Measurements from ENCODE around the gene CNOT6.

DNA sequence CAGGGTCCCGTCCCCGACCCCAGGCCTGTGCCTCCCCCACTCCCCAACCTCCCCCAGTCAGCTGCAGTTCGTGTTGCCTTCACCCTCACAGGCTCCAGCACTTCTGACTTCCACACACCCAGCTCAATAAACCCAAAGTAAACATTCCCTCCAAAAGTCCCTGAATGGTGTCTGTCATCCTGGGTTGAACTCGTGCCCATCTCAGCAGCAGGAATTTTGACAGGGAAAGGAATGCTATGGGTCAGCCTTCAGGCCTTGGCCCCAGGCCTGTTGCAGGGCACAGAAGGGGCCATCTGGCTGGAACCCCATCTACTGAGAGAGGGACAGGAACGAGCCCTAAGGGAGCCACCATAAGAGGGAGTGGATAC, 29.6 kb upstream of the CNOT6 start:
- TF ChIP-seq, protein P1, sequence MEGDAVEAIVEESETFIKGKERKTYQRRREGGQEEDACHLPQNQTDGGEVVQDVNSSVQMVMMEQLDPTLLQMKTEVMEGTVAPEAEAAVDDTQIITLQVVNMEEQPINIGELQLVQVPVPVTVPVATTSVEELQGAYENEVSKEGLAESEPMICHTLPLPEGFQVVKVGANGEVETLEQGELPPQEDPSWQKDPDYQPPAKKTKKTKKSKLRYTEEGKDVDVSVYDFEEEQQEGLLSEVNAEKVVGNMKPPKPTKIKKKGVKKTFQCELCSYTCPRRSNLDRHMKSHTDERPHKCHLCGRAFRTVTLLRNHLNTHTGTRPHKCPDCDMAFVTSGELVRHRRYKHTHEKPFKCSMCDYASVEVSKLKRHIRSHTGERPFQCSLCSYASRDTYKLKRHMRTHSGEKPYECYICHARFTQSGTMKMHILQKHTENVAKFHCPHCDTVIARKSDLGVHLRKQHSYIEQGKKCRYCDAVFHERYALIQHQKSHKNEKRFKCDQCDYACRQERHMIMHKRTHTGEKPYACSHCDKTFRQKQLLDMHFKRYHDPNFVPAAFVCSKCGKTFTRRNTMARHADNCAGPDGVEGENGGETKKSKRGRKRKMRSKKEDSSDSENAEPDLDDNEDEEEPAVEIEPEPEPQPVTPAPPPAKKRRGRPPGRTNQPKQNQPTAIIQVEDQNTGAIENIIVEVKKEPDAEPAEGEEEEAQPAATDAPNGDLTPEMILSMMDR (IDR thresholded peaks at IDR 0.05), result no peak
- no peak for TF ChIP-seq ZFX (IDR thresholded peaks at IDR 0.05; ENCODE audit: borderline replicate concordance)
